ENCODE results near the gene NEMP2.
"Not testable (repeated sequence)": the region's sequence is repeated elsewhere in the genome, so short reads cannot be mapped to it uniquely, and the experiment has no call there.

NEMP2 gene

DNA sequence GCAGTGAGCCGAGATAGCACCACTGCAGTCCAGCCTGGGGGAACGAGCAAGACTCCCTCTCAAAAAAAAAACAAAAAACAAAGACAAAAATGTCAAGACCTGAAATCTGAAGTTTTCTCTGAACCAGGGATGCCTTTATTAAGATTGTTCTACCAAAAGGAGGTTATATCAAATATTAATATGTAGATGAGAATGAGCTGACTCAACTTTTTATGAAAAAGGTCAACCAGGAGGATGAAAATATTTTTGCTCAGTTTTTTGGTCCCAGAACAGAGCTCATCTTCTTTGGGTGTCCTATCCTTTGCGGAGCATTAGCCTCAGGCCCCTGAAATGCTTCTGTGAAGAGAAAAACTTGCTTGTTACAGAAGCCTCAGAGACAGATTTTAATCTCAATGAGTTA is 44.0 kb downstream of the NEMP2 start:
- DNase-seq (ENCODE audit: low read depth, low spot score): no peak

DNA sequence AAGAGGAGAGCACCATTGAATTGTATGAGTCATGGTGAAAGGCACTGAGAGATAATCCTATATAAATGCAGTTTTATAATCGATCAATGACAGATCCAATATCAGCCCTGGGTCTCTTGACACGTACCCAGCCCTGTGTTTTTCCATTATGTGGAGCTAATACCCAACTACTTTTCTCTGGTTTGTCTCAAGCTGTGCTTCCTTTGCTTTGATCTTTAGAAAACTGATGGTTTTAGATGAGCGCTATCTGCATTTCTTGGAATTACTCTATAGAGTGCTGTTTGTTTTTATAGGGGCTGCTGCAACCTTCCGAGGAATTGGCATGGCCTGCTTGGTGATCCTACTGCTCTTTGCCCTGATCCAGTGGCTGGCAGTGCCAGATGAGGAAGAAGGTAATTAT is 45.0 kb downstream of the NEMP2 start:
- no peak for DNase-seq (ENCODE audit: low read depth, low spot score)

DNA sequence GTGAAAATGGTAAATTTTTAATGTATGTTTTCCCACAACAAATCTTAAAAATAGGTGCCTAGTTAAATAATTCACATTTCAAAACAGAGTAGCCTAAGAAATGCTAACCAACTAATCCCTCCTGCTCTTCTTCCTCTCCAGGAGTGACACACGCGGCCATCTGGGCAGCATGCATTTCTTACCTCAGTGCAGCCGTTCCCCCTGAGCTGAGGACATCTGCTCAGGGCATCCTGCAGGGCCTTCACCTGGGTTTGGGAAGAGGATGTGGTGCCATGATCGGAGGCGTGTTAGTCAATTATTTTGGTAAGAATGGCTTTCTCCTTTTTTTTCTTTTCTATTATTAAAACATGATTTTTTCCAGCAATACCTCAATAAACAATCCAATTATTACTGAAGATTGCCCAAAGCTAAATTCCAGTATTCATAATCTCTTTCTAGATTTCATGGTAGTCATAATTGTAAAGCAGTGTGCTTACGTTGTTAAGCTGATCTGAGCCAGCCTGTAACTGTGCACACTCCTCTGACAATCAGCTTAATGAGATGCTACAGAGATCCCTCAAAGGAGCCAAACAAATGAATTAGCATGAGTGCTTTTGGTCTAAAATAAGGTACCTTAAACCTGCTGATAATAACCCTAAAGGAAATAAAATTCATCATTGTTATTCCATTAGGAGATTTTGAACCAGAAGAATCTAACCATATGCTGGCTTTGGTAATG is 45.8 kb downstream of the NEMP2 start:
- DNase-seq (ENCODE audit: low read depth, low spot score): no peak

DNA sequence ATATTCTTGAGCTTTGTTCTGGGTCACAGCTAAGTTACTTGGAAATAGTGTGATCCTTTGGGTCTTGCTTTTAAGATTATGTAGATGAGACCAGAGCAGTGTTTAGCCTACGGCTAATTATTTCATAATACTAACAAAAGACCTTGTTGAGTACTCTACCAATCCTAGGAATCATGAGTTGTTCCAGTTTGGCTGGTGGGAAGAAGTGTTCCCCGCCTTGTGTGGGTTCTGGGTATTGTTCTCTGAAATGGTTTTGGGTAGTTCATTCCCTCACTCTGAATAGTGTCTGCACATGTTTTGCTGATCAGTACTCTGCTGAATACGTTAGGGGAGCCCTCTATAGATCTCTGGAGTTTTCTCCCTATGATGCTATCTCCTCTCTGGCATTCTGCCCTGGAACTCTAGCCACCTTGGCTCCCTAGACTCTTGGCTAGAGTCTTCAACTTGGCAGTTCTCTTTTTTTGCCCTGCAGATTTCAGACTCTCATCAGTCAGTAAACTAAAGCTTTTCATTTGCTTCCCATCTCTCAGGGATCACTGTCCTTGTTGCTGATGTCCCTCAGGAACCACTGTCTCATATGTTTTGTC is 48.4 kb downstream of the NEMP2 start:
- DNase-seq (ENCODE audit: low read depth, low spot score): no peak

GRCh38 chr2:190482451-190482850 is 52.1 kb downstream of the NEMP2 start:
- DNase-seq (ENCODE audit: low read depth, low spot score): no peak

DNA sequence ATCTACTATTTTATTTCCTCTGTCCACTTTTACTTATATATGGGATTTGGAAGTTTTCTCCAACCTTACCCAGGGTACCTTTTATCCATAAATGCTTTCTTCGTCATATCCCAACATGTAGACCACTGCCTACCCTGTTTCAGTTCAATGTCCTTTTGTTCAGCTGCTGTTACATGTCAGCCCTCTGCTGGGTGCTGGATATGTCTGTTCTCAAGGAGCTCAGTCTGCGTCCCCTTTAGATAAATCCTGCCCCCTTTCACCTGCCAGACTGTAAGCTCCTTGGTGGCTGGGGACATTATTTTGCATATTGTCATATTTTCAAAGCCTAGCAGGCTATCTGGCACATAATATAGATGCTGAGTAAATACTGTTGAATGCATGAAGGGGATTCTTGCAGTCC is 53.2 kb downstream of the NEMP2 start:
- no peak for DNase-seq (ENCODE audit: low read depth, low spot score)

GRCh38 chr2:190478572-190479195 is 55.8 kb downstream of the NEMP2 start:
- DNase-seq (ENCODE audit: low read depth, low spot score): no peak

GRCh38 chr2:190477661-190478454 is 56.7 kb downstream of the NEMP2 start:
- DNase-seq (ENCODE audit: low read depth, low spot score): no peak

GRCh38 chr2:190470256-190470826 is 64.2 kb downstream of the NEMP2 start:
- DNase-seq (ENCODE audit: low read depth, low spot score): no peak

DNA sequence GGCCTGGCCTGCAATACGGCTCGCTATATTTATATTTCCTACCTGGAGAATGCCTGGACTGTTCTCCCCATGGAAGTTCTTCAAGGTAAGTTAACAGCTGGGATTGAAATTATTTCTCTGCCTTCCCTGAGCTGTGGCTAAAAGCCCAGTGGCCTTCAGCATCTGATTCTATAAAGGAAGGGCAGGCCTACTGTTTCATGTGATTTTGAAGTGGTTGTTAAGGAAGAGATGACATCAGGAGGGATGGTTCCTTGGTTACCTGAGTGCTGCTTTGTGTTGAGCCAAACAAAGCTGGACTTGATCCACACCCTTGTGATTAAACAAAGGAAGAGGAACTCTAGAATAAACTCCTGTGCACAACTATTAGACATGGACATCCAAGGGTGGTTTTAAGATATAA is 64.8 kb downstream of the NEMP2 start:
- DNase-seq (ENCODE audit: low read depth, low spot score): no peak

- DNase-seq (ENCODE audit: low read depth, low spot score): no peak
Measured at GRCh38 chr2:190468814-190469569, 65.5 kb downstream of the NEMP2 start.

DNA sequence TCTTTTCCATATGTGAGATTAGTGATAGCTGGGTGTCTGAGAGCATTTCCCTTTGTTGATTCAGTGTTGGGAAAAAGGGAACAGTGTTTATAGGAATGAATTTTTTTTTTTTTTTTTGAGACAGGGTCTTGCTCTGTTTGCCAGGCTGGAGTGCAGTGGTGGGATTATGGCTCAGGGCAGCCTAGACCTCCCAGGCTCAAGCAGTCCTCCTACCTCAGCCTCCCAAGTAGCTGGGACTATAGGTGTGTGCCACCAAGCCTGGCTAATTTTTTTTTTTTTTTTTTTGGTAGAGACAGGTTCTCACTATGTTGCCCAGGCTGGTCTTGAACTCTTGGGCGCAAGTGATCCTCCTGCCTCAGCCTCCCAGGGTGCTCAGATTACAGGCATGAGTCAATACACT is 66.2 kb downstream of the NEMP2 start:
- DNase-seq (ENCODE audit: low read depth, low spot score): not testable (repeated sequence)

GRCh38 chr2:190467575-190468083 is 66.9 kb downstream of the NEMP2 start:
- DNase-seq (ENCODE audit: low read depth, low spot score): no peak

DNA sequence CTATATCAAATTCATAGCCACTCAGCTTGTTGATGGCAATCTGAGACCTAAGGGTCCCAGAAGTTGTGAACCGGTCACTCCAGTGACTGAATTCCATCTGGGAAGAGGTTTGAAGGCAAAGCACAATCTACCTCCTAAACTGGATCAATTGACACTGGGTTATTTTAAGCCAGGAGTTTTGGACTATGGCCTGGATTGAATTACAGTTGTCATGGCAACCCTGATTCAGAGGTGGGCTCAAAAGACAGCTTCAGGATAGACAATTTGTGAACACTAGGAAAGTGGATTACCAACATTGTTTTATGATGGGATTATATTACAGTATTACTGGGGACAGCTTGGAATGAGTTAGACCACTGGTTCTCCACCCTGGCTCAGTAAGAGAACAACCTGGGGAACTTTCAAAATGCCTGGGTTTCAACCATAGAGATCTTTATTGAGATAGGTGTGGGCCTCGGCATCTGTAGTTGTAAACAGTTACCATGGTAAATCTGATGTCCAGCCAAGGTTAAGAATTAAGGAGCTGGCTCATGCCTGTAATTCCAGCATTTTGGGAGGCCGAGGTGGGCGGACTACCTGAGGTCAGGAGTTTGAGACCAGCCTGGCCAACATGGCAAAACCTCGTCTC is 67.6 kb downstream of the NEMP2 start:
- no peak for DNase-seq (ENCODE audit: low read depth, low spot score)

GRCh38 chr2:190465060-190465459 is 69.5 kb downstream of the NEMP2 start:
- no peak for DNase-seq (ENCODE audit: low read depth, low spot score)

- no peak for DNase-seq (ENCODE audit: low read depth, low spot score)
Measured at GRCh38 chr2:190462611-190463010, 71.9 kb downstream of the NEMP2 start.

DNA sequence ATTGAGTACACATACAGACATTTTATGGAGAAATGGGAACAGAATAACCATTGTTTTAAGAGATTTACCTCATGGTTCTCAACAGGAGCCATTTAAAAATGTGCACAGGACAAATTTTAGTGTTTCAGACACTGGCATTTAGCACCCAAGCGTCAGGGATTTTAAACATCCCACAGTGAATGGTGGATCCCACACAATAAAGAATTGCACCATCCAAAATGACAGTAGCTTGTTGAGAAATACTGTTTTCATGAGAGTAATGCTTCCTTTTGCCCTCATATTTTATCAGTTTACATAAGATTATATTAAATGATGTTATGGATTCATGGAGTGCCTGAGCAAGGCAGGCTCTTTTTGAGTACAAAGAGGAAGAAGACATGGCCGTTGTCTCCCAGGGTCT is 72.3 kb downstream of the NEMP2 start:
- no peak for DNase-seq (ENCODE audit: low read depth, low spot score)

- DNase-seq (ENCODE audit: low read depth, low spot score): no peak
Measured at GRCh38 chr2:190460487-190460886, 74.0 kb downstream of the NEMP2 start.

- no peak for DNase-seq (ENCODE audit: low read depth, low spot score)
Measured at GRCh38 chr2:190459881-190460280, 74.6 kb downstream of the NEMP2 start.

- DNase-seq (ENCODE audit: low read depth, low spot score): no peak
Measured at GRCh38 chr2:190458352-190459107, 76.0 kb downstream of the NEMP2 start.
